Ovary (tissue), 9 donors: ENCODE results near the gene KRT8. TPM values are rescaled to one million over a fixed set of nuclear protein-coding genes. Genes with fewer than 3 reads are reported as not detected.

Source experiments
- DNase-seq, 5 donors: peaks; one replicate each; pipeline ENCODE4 v3.0.0-alpha.2; 2019 to 2020
- H3K27ac ChIP-seq, 2 donors: fragments of 200-600 bp; one replicate each; pipeline versions ENCODE4 v1.5.1 to v1.8.0; 2019 to 2022
- H3K27me3 ChIP-seq: fragments of 200-600 bp; one replicate; pipeline ENCODE4 v1.8.0; 2022
- H3K36me3 ChIP-seq: fragments of 200-600 bp; sonication (generic); one replicate; pipeline ENCODE4 v1.5.1; 2019
- H3K4me1 ChIP-seq: one replicate; pipeline ENCODE4 v1.8.1; 2013; ENCODE audit warnings: mild to moderate bottlenecking, moderate library complexity; ENCODE audit not compliant: insufficient read depth
- H3K4me3 ChIP-seq: fragments of 200-600 bp; sonication (generic); one replicate; pipeline ENCODE4 v1.5.1; 2017
- H3K9me3 ChIP-seq, 2 donors: fragments of 200-600 bp in 1 of 2; sonication (generic) in 1 of 2; one replicate each; pipeline versions ENCODE4 v1.5.1 to v1.8.1; 2013 to 2019; ENCODE audit warnings: mild to moderate bottlenecking in 1 of 2, moderate library complexity in 1 of 2
- EP300 ChIP-seq: sonication (generic); formaldehyde crosslinking; IDR thresholded peaks from one replicate; pipeline ENCODE4 v1.6.1; 2017; ENCODE audit warnings: antibody characterized with exemption
- POLR2A ChIP-seq: fragments of 450-650 bp; IDR thresholded peaks from one replicate; pipeline ENCODE4 v1.6.1; 2017; ENCODE audit warnings: antibody characterized with exemption, mild to moderate bottlenecking, moderate library complexity
- WGBS, 3 donors: extraction: QIAGEN DNeasy Blood & Tissue Kit in 1 of 3; methylation state at CpG; one replicate each; pipeline versions ENCODE4 v1.1.5 to v1.1.7; 2013 to 2017; 5-methylcytosine and 5-hydroxymethylcytosine counted together
- intact Hi-C, 4 donors: fragments of 100-400 bp; cut with DNase I; formaldehyde crosslinking; loops; one replicate each; pipeline versions ENCODE4 v1.11.0 to v1.15.1; 2022 to 2023
- polyA plus RNA-seq, 2 donors: library from polyadenylated mRNA; stranded (reverse); fragments of 200-250 nt in 1 of 2; fragments of 350-450 nt in 1 of 2; fragmentation: Illumina TruSeq in 1 of 2; extraction: RNeasy Lipid Tissue Mini Kit (QIAGEN cat#74804) in 1 of 2; gene quantifications; one replicate each; pipeline ENCODE4 v1.2.3, GENCODE V29; 2013 to 2014
- total RNA-seq, 7 donors: library from RNA; depleted of rRNA in 2 of 7; stranded (reverse); fragments of >200 nt in 2 of 7; fragmentation: NEBNext Ultra II Directional in 3 of 7; extraction: Animal tissue kit (Norgen Biotek cat#: 25700) in 3 of 7; gene quantifications; one replicate each; pipeline versions ENCODE4 v1.1.0 to v1.2.4, GENCODE V29; 2016 to 2023
- TF ChIP-seq, protein P1 (sequence below), 3 donors: fragments of 450-650 bp in 2 of 3; fragments of 200-600 bp in 1 of 3; IDR thresholded peaks; one replicate each; pipeline versions ENCODE4 v1.5.1 to v1.8.0; 2016 to 2022; ENCODE audit warnings: antibody characterized with exemption in 3 of 3, mild to moderate bottlenecking in 1 of 3
- donor health status: DM: no; HTN: no; CAD: no; lungs with moderate emphysema.
- donor health status: DM: no; HTN: no; CAD: no.
- donor health status: Bipolar disorder and iron deficiency.
- donor health status: DM: yes; HTN: yes; CAD: no.
- donor health status: DM: no; HTN: no; CAD: no.
- donor health status: DM: yes; HTN: yes; CAD: no.

The KRT8 gene
- total and polyA plus RNA-seq, 9 donors: 2.7 to 663 (median 43.7) TPM

DNA sequence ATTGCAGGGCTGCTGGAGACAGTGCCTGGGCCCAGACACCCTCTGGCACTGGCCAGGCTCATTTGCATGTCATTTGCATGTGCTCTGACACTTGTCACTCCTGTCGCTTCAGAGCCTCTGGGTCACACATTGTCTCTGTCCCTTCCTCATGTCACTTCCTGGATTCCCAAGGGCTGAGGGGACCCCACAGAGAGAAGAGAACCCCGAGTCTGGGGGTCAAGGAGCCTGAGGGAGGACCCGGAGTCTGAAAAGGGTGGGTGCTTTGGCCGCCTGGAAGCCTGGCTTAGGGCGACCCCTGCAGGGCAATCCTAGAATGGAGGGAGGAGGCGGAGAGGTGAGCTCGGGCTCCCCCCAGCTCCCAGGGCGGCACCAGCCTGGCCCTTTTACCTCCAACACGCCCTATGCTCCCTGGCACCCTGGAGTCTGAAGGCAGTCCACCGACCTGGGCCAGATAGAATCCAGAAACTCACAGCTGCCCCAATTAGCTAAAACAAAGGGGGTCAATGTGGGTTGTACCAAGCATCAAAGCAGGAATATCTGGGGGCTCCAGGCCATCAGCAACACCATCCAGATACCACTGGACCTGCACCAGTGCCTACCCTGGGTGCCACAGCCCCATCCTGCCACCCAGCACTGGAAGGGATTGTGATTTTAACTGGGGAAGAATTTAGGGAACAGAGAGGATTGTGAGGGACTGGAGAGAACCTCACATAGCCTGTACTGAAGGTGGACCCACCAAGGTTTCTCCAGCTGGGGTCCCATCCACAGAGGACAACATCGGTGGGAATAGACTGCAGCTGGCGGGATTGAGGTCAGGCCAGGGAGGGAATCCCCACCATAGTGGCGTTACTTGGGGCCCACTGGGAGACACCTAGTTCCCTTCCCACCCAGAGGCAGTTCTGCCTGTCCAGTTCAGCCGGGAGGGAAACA lies 34.2 kb downstream of the KRT8 start:
- H3K4me1 ChIP-seq: peaks cover 4% of the 10 kb centered on the region
- DNase-seq: peak in 3 of 5 donors; percentile 37 to 64 (median 54)
- intact Hi-C loops: no loop called here
- H3K36me3 ChIP-seq: no peaks in the 10 kb centered on the region
- H3K9me3 ChIP-seq: no peaks in the 10 kb centered on the region
- no peak overlapping the region for H3K4me3 ChIP-seq
- 51 to 55% (median 53%) methylated on average over 14 of the region's 14 CpGs for WGBS, 3 donors
- TF ChIP-seq EP300 (no peak), POLR2A (no peak)
- TF ChIP-seq, protein P1, sequence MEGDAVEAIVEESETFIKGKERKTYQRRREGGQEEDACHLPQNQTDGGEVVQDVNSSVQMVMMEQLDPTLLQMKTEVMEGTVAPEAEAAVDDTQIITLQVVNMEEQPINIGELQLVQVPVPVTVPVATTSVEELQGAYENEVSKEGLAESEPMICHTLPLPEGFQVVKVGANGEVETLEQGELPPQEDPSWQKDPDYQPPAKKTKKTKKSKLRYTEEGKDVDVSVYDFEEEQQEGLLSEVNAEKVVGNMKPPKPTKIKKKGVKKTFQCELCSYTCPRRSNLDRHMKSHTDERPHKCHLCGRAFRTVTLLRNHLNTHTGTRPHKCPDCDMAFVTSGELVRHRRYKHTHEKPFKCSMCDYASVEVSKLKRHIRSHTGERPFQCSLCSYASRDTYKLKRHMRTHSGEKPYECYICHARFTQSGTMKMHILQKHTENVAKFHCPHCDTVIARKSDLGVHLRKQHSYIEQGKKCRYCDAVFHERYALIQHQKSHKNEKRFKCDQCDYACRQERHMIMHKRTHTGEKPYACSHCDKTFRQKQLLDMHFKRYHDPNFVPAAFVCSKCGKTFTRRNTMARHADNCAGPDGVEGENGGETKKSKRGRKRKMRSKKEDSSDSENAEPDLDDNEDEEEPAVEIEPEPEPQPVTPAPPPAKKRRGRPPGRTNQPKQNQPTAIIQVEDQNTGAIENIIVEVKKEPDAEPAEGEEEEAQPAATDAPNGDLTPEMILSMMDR (IDR thresholded peaks at IDR 0.05): no peak
- H3K27me3 ChIP-seq: no peaks in the 10 kb centered on the region
- peak overlapping the region in 1 of 2 donors; percentile 48 for H3K27ac ChIP-seq

DNA sequence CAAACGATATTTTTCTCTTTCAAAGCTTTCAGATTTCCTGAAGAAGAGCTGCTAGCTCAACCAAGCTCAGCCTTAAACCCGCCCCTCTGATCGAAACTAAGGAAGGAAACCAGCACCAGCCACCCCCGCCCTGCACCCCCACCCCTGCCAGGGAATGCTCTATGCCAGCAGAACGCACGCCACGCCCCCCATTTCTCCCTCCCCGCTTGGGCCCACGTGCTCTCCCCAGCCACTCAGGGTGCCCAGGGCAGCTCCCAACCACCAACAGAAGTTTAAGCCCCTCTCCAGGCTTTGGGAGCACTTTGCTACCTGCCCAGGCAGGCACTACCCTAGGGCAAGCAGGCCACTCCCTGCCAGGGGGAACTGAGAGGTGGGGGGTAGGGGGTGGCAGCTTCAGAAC lies 37.2 kb downstream of the KRT8 start:
- Histone ChIP-seq H3K4me3 (no peak overlapping the region), H3K4me1 (peaks cover 4% of the 10 kb centered on the region), H3K9me3 (no peaks in the 10 kb centered on the region), H3K27me3 (no peaks in the 10 kb centered on the region), H3K36me3 (no peaks in the 10 kb centered on the region), H3K27ac (peak overlapping the region in 1 of 2 donors; percentile 12)
- DNase-seq: peak in 1 of 5 donors; percentile 32
- WGBS, 3 donors: 46 to 73% (median 65%) methylated on average over 9 of the region's 9 CpGs
- no peak for TF ChIP-seq POLR2A
- TF ChIP-seq, protein P1 (IDR thresholded peaks at IDR 0.05): no peak
- no peak for TF ChIP-seq EP300
- intact Hi-C loops: loop anchor here in 1 of 4 donors (10.0 kb wide), 1 partner anchor 483 kb away; the partner anchor contains the start of gene KRT84

DNA sequence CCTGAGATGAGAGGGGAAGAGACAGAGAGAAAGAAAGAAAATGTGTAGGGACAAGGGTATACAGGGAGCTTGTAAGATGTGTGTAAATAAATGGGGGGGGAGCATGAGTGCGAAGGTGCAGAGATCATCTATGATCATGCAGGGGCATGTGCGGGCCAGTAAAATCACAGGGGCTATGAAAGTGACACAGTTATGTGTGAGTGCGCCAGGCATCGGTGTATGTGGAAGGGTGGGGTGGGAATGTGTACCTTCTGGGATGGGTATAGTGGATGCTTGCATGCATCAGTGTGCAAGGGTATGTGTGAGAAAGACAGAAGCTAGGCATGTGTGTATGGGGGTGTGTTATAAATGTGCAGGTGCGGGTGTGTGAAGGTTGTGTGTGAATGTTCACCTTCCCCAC lies 37.7 kb downstream of the KRT8 start:
- Histone ChIP-seq H3K4me1 (peaks cover 4% of the 10 kb centered on the region), H3K36me3 (no peaks in the 10 kb centered on the region), H3K9me3 (no peaks in the 10 kb centered on the region), H3K4me3 (no peak overlapping the region), H3K27ac (no peak overlapping the region), H3K27me3 (no peaks in the 10 kb centered on the region)
- TF ChIP-seq, protein P1 (IDR thresholded peaks at IDR 0.05): no peak
- TF ChIP-seq EP300: no peak
- no peak for TF ChIP-seq POLR2A
- intact Hi-C loops: loop anchor here in 1 of 4 donors (10.0 kb wide), 1 partner anchor 482 kb away; the partner anchor contains the start of gene KRT84
- no peak for DNase-seq
- WGBS, 3 donors: 91 to 97% (median 93%) methylated on average over 5 of the region's 5 CpGs

DNA sequence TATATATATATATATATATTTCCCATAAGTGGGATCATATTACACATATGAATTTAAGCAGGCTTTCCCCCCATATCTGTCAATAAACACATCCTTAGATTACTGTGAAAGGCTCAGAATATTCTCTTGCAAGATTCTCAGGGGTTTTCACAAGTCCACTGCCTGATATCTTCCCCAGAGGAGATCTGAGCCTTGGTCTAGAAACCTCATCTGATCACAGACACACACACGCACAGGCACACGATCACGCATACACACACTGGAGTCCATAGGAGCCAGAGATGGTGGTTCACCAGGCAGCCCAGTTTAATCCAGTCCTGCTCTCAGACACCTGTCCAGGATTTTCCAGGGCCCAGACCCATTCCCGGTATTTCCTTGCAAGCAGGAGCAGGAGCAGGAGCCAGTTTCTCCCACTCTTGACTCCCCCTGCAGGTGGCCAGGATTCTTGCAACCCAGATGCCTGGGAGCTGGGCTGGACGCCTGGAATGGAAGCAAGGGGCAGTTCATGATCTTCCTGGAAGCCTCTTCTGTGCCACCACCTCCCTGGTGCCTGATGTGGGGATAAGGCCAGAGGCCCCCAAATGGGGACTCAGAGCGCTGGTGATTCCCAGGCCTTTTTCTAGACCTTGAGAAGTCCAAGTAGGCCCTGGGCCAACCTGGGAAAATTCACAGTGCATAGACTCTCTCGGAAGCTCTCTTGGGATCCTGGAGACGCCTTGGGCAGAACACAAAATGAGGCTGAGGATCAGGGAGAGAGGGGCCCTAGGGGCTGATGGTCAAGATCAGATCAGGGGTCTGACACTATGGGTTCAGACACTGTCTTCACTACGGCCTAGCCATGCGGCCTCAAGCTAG lies 39.6 kb downstream of the KRT8 start:
- Histone ChIP-seq H3K36me3 (no peaks in the 10 kb centered on the region), H3K4me1 (no peaks in the 10 kb centered on the region), H3K27me3 (no peaks in the 10 kb centered on the region), H3K9me3 (no peaks in the 10 kb centered on the region), H3K27ac (no peak overlapping the region), H3K4me3 (no peak overlapping the region)
- 45 to 53% (median 48%) methylated on average over 10 of the region's 10 CpGs for WGBS, 3 donors
- peak in 3 of 5 donors; percentile 41 to 67 (median 45) for DNase-seq
- TF ChIP-seq POLR2A: no peak
- TF ChIP-seq, protein P1 (IDR thresholded peaks at IDR 0.05): peak in 1 of 3 donors; percentile 35
- intact Hi-C loops: loop anchor here in 1 of 4 donors (10.0 kb wide), 1 partner anchor 481 kb away; the partner anchor contains the start of gene KRT84
